Panc1 (cell line): Measurements from ENCODE around the gene FAM83C. TPM values are rescaled to one million over a fixed set of nuclear protein-coding genes. Genes with fewer than 3 reads are reported as not detected.

Experiments used
- ATAC-seq: fragments of 200-7000 bp; cut with Tn5 transposase; 2 replicates; pipeline ENCODE4 v1.9.1; 2020; ENCODE audit warnings: mild to moderate bottlenecking, moderate library complexity
- BruUV-seq: library from RNA; stranded (reverse); fragments of 400-500 nt; replicated peaks from 2 replicates; lab custom pipeline; 2021; lab: Mats Ljungman, UMichigan
- CTCF ChIA-PET: fragments of 300-600 bp; sonication (Branson Sonifier 250); formaldehyde crosslinking; loops from one replicate; lab custom pipeline; 2022; ENCODE audit warnings: antibody characterized with exemption; lab: Charles Lee
- POLR2A ChIA-PET: fragments of 300-600 bp; sonication (Branson Sonifier 250); formaldehyde crosslinking; loops from one replicate; lab custom pipeline; 2022; ENCODE audit warnings: antibody characterized with exemption; lab: Charles Lee
- DNase-seq: peaks from one replicate; pipeline ENCODE4 v3.0.0-alpha.2; 2010; ENCODE audit warnings: low read depth, low spot score
- H3K27ac ChIP-seq: 2 replicates; pipeline ENCODE4 v1.5.1; 2011; ENCODE audit warnings: mild to moderate bottlenecking, low read length, inconsistent platforms
- H3K27me3 ChIP-seq: fragments of 200-500 bp; sonication (Bioruptor generic); 2 replicates; pipeline ENCODE4 v1.6.0; 2014; ENCODE audit warnings: low read length, inconsistent platforms; ENCODE audit not compliant: control insufficient read depth, insufficient read depth
- H3K36me3 ChIP-seq: fragments of 200-500 bp; sonication (Bioruptor generic); 2 replicates; pipeline ENCODE4 v1.5.1; 2014; ENCODE audit warnings: inconsistent platforms, mild to moderate bottlenecking, low read length, moderate library complexity; ENCODE audit not compliant: control insufficient read depth, insufficient read depth
- H3K4me1 ChIP-seq: 2 replicates; pipeline ENCODE4 v1.5.1; 2011; ENCODE audit warnings: inconsistent platforms, mild to moderate bottlenecking, low read length, moderate library complexity; ENCODE audit not compliant: control insufficient read depth, insufficient read depth
- H3K4me3 ChIP-seq, 2 experiments: 2 replicates each; pipeline ENCODE4 v1.5.1; 2011 to 2012; ENCODE audit warnings: low read depth in 2 of 2, low read length in 2 of 2, mild to moderate bottlenecking in 2 of 2, inconsistent platforms in 1 of 2, moderate library complexity in 1 of 2
- H3K9me3 ChIP-seq: fragments of 200-500 bp; sonication (Bioruptor generic); 2 replicates; pipeline ENCODE4 v1.5.1; 2014; ENCODE audit warnings: low read depth, mild to moderate bottlenecking, inconsistent platforms, low read length, moderate library complexity; ENCODE audit not compliant: control insufficient read depth, insufficient read depth
- POLR2AphosphoS5 ChIP-seq: IDR thresholded peaks from 2 replicates; pipeline ENCODE4 v1.6.1; 2012; ENCODE audit warnings: mild to moderate bottlenecking, low read depth, low read length, moderate library complexity
- SIN3A ChIP-seq: IDR thresholded peaks from 2 replicates; pipeline ENCODE4 v1.6.1; 2012; ENCODE audit warnings: low read depth, mild to moderate bottlenecking, low read length, moderate library complexity, borderline replicate concordance; ENCODE audit not compliant: insufficient read depth
- TCF7L2 ChIP-seq: IDR thresholded peaks from 2 replicates; pipeline ENCODE4 v1.6.1; 2011; ENCODE audit warnings: mild to moderate bottlenecking, low read depth, low read length, inconsistent platforms
- in situ Hi-C: cut with HindIII; loops from 2 replicates; pipeline ENCODE4 v1.10.0; 2016; ENCODE audit warnings: low sequenced_read_pairs, low pct_unique_long_range_greater_than_20kb
- intact Hi-C: fragments of 100-400 bp; cut with micrococcal nuclease; formaldehyde crosslinking; loops from one replicate; pipeline ENCODE4 v1.10.0; 2022; ENCODE audit not compliant: unreplicated experiment
- total RNA-seq: library from RNA; stranded (reverse); gene quantifications from one replicate; pipeline ENCODE4 v1.2.1, GENCODE V29; 2021; ENCODE audit not compliant: unreplicated experiment
- TF ChIP-seq, protein P1 (sequence below), 2 experiments: IDR thresholded peaks; 2 replicates each; pipeline ENCODE4 v1.6.1; 2011 to 2012; ENCODE audit warnings: low read depth in 2 of 2, control low read depth in 1 of 2, low read length in 1 of 2, mild to moderate bottlenecking in 1 of 2, moderate library complexity in 1 of 2; ENCODE audit not compliant: insufficient read depth in 1 of 2
- TF ChIP-seq, protein P2 (sequence below): fragments of 450-650 bp; IDR thresholded peaks from 2 replicates; pipeline ENCODE4 v1.5.1; 2017; ENCODE audit warnings: mild to moderate bottlenecking

Gene FAM83C
- total RNA-seq, 1 experiment from 2014 or later, result not detected

- H3K36me3 ChIP-seq, result no peaks in the 10 kb centered on the region
- no TSS peak for BruUV-seq
- 0 out of 2 replicates have a peak, but pooled peaks have one; percentile 16 for ATAC-seq
- in situ Hi-C loops, result no loop called here
- POLR2A ChIA-PET, result no interaction called here
- no peak overlapping the region for H3K27ac ChIP-seq
- CTCF ChIA-PET, result no interaction called here
- no peak overlapping the region for H3K4me3 ChIP-seq
- intact Hi-C loops, result no loop called here
- DNase-seq, result no peak
- no peaks in the 10 kb centered on the region for H3K9me3 ChIP-seq
- peaks cover 5% of the 10 kb centered on the region for H3K4me1 ChIP-seq
- peak; percentile 50; the same call in 1 of the 2 replicates for TF ChIP-seq TCF7L2
- TF ChIP-seq, protein P1, sequence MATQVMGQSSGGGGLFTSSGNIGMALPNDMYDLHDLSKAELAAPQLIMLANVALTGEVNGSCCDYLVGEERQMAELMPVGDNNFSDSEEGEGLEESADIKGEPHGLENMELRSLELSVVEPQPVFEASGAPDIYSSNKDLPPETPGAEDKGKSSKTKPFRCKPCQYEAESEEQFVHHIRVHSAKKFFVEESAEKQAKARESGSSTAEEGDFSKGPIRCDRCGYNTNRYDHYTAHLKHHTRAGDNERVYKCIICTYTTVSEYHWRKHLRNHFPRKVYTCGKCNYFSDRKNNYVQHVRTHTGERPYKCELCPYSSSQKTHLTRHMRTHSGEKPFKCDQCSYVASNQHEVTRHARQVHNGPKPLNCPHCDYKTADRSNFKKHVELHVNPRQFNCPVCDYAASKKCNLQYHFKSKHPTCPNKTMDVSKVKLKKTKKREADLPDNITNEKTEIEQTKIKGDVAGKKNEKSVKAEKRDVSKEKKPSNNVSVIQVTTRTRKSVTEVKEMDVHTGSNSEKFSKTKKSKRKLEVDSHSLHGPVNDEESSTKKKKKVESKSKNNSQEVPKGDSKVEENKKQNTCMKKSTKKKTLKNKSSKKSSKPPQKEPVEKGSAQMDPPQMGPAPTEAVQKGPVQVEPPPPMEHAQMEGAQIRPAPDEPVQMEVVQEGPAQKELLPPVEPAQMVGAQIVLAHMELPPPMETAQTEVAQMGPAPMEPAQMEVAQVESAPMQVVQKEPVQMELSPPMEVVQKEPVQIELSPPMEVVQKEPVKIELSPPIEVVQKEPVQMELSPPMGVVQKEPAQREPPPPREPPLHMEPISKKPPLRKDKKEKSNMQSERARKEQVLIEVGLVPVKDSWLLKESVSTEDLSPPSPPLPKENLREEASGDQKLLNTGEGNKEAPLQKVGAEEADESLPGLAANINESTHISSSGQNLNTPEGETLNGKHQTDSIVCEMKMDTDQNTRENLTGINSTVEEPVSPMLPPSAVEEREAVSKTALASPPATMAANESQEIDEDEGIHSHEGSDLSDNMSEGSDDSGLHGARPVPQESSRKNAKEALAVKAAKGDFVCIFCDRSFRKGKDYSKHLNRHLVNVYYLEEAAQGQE (IDR thresholded peaks at IDR 0.05; ENCODE audit: insufficient read depth in 1 of 2, low read depth in 2 of 2, low read length in 1 of 2), result no peak
- no peaks in the 10 kb centered on the region for H3K27me3 ChIP-seq
Measured at GRCh38 chr20:35290186-35290886, 1.9 kb downstream of the FAM83C start.

DNA sequence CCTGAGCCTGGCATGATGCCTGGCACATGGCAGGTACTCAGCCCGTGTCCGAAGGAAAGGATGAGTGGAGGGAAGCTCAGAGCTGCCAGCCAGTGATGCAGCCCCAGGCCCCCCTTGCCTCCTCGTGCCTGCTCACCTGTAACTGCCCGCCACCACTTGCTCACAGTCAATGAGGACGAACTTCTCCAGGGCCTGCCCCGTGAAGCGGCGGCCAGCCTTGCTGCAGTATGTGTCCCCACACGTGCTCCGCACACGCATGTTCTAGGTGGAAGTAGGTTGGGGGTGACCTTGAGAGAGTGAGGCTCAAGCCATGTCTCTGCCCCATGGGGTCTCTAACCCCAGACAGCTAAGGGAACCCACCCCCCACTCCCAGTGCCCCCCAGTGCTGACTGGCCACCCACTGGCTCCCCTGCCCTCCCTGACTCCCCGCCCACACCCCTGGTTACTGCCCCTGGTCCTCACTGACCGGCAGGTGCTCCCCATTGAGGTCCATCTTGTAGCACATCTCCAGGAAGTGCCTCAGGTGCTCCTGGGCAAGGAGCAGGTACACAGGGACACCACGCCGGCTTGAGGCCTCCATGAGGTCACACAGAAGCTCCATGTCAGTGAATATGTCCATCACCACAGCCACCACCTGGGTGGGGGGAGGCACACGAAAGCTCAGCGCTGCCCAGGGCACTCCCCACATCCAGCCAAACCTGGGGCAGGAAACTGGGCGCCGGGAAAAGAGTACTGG lies 3.7 kb downstream of the FAM83C start:
- peaks cover 7% of the 10 kb centered on the region for H3K4me1 ChIP-seq
- intact Hi-C loops, result no loop called here
- POLR2A ChIA-PET, result interaction anchor here (1.2 kb wide), 1 partner anchor 9 kb away, joined by 7 read pairs; no protein-coding TSS in a partner anchor
- H3K4me3 ChIP-seq, result no peak overlapping the region
- H3K27ac ChIP-seq, result no peak overlapping the region
- CTCF ChIA-PET, result interaction anchor here (0.7 kb wide), 1 partner anchor 18 kb away, joined by 3 read pairs; no protein-coding TSS in a partner anchor
- no peaks in the 10 kb centered on the region for H3K9me3 ChIP-seq
- DNase-seq (no peak), ATAC-seq (no peak)
- TF ChIP-seq POLR2AphosphoS5, result no peak
- TF ChIP-seq, protein P1 (IDR thresholded peaks at IDR 0.05; ENCODE audit: insufficient read depth in 1 of 2, low read depth in 2 of 2, low read length in 1 of 2), result no peak
- TF ChIP-seq, protein P2, sequence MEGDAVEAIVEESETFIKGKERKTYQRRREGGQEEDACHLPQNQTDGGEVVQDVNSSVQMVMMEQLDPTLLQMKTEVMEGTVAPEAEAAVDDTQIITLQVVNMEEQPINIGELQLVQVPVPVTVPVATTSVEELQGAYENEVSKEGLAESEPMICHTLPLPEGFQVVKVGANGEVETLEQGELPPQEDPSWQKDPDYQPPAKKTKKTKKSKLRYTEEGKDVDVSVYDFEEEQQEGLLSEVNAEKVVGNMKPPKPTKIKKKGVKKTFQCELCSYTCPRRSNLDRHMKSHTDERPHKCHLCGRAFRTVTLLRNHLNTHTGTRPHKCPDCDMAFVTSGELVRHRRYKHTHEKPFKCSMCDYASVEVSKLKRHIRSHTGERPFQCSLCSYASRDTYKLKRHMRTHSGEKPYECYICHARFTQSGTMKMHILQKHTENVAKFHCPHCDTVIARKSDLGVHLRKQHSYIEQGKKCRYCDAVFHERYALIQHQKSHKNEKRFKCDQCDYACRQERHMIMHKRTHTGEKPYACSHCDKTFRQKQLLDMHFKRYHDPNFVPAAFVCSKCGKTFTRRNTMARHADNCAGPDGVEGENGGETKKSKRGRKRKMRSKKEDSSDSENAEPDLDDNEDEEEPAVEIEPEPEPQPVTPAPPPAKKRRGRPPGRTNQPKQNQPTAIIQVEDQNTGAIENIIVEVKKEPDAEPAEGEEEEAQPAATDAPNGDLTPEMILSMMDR, result no peak
- no peak for TF ChIP-seq SIN3A
- no peak for TF ChIP-seq TCF7L2
- in situ Hi-C loops, result no loop called here
- BruUV-seq, result no TSS peak
- no peaks in the 10 kb centered on the region for H3K36me3 ChIP-seq
- H3K27me3 ChIP-seq, result no peaks in the 10 kb centered on the region
